RWPE2 (cell line): Measurements from ENCODE around the gene GPR25.

ENCODE experiments used
- ATAC-seq: fragments of 200-7000 bp; cut with Tn5 transposase; 3 replicates; pipeline ENCODE4 v1.9.1; 2021; ENCODE audit warnings: low read depth
- DNase-seq: peaks from one replicate; pipeline ENCODE4 v3.0.0-alpha.2; 2020; ENCODE audit warnings: low spot score
- H3K27ac ChIP-seq: fragments of 450-650 bp; 2 replicates; pipeline ENCODE4 v1.5.1; 2017; ENCODE audit warnings: mild to moderate bottlenecking; ENCODE audit not compliant: poor library complexity, severe bottlenecking
- H3K27me3 ChIP-seq: fragments of 250-450 bp; sonication (Bioruptor Pico); 2 replicates; pipeline ENCODE4 v1.5.1; 2021; ENCODE audit warnings: mild to moderate bottlenecking, moderate library complexity; ENCODE audit not compliant: insufficient read depth, poor library complexity, severe bottlenecking
- H3K36me3 ChIP-seq: fragments of 250-450 bp; sonication (Bioruptor Pico); 2 replicates; pipeline ENCODE4 v1.5.1; 2020; ENCODE audit warnings: low read depth, mild to moderate bottlenecking, moderate library complexity
- H3K4me1 ChIP-seq: fragments of 250-450 bp; sonication (Bioruptor Pico); 2 replicates; pipeline ENCODE4 v1.5.1; 2021; ENCODE audit warnings: mild to moderate bottlenecking, moderate library complexity; ENCODE audit not compliant: insufficient read depth, poor library complexity, severe bottlenecking
- H3K4me3 ChIP-seq: fragments of 250-450 bp; sonication (Bioruptor Pico); 2 replicates; pipeline ENCODE4 v1.5.1; 2021; ENCODE audit warnings: mild to moderate bottlenecking, moderate library complexity; ENCODE audit not compliant: severe bottlenecking
- H3K9me3 ChIP-seq: fragments of 250-450 bp; sonication (Bioruptor Pico); 2 replicates; pipeline ENCODE4 v1.5.1; 2021; ENCODE audit warnings: mild to moderate bottlenecking, moderate library complexity; ENCODE audit not compliant: severe bottlenecking
- CTCF ChIP-seq: fragments of 450-650 bp; IDR thresholded peaks from one replicate; pipeline ENCODE4 v1.5.1; 2017; ENCODE audit warnings: mild to moderate bottlenecking, moderate library complexity; ENCODE audit not compliant: poor library complexity, severe bottlenecking

Gene GPR25

GRCh38 chr1:200901350-200901749, 28.6 kb downstream of the GPR25 start:
- ATAC-seq (no peak), DNase-seq (no peak)
- peaks cover 20% of the 10 kb centered on the region for H3K4me1 ChIP-seq
- H3K27me3 ChIP-seq: no peaks in the 10 kb centered on the region
- peaks cover 84% of the 10 kb centered on the region for H3K36me3 ChIP-seq
- no peak overlapping the region for H3K4me3 ChIP-seq
- no peak for TF ChIP-seq CTCF
- H3K27ac ChIP-seq: peak overlapping the region; percentile 11
- H3K9me3 ChIP-seq: no peaks in the 10 kb centered on the region

GRCh38 chr1:200901796-200902444, 29.1 kb downstream of the GPR25 start:
- TF ChIP-seq CTCF: no peak
- Histone ChIP-seq H3K4me1 (peaks cover 19% of the 10 kb centered on the region), H3K4me3 (no peak overlapping the region), H3K27ac (peak overlapping the region; percentile 11), H3K9me3 (no peaks in the 10 kb centered on the region), H3K36me3 (peaks cover 89% of the 10 kb centered on the region), H3K27me3 (no peaks in the 10 kb centered on the region)
- ATAC-seq (peak; percentile 28), DNase-seq (no peak)

DNA sequence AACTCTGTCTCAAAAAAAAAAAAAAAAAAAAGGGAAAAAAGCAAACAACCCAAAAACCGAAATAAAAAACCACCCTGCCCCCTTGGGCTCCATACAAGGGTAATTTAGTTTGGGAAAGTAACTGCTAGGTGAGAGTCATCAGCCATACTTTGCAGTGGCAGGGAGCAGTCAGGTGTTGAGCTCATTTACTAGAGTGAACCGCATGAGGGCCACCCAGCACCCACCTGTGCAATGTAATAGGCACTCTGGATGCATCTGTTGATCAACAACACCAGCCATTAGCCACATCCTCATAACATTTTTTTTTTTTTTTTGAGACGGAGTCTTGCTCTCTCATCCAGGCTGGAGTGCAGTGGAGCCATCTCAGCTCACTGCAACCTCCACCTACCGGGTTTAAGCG, 31.0 kb downstream of the GPR25 start:
- no peak for TF ChIP-seq CTCF
- H3K36me3 ChIP-seq: peaks cover 92% of the 10 kb centered on the region
- H3K4me1 ChIP-seq: peaks cover 8% of the 10 kb centered on the region

GRCh38 chr1:200904772-200905171, 32.0 kb downstream of the GPR25 start:
- no peak overlapping the region for H3K4me3 ChIP-seq
- H3K27me3 ChIP-seq: no peaks in the 10 kb centered on the region
- peaks cover 92% of the 10 kb centered on the region for H3K36me3 ChIP-seq
- TF ChIP-seq CTCF: no peak
- DNase-seq (no peak), ATAC-seq (no peak)
- peak overlapping the region; percentile 52 for H3K27ac ChIP-seq
- no peaks in the 10 kb centered on the region for H3K9me3 ChIP-seq
- peaks cover 8% of the 10 kb centered on the region for H3K4me1 ChIP-seq

More for the DNA sequence above, 31.0 kb downstream of the GPR25 start:
- Histone ChIP-seq H3K27me3 (no peaks in the 10 kb centered on the region), H3K9me3 (no peaks in the 10 kb centered on the region), H3K27ac (no peak overlapping the region), H3K4me3 (no peak overlapping the region)
- DNase-seq (no peak), ATAC-seq (no peak)

DNA sequence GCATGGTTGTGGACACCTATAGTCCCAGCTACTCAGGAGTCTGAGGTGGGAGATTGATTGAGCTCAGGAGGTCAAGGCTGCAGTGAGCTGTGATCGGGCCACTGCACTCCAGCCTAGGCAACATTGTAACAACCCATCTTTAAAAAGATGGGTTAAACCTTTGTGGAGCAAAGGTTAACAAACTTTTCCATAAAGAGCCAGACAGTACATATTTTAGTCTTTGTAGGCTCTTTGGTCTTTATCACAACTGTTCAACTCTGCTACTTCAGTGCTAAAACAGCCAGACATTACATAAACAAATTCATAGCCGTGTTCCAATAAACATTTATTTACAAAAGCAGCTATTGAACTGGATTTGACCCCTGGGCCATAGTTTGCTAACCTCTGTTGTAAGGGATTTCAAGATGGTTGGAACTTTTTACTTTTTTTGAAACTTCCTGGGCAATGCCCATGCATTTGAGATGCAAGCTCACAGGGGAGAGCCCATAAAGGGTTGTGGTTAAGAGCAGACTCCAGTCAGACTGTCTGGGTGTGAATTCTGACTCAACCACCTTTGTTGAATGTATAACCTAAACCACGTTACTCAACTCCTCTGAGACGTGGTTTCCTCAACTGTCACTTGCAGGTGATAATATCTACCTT, 32.8 kb downstream of the GPR25 start:
- no peaks in the 10 kb centered on the region for H3K9me3 ChIP-seq
- peaks cover 92% of the 10 kb centered on the region for H3K36me3 ChIP-seq
- ATAC-seq (peak; percentile 75), DNase-seq (no peak)
- TF ChIP-seq CTCF: no peak
- H3K4me1 ChIP-seq: peaks cover 8% of the 10 kb centered on the region
- H3K27ac ChIP-seq: peak overlapping the region; percentile 52
- no peaks in the 10 kb centered on the region for H3K27me3 ChIP-seq
- H3K4me3 ChIP-seq: no peak overlapping the region
